HepG2 (cell line): ENCODE results near the gene RINL. TPM values are rescaled to one million over a fixed set of nuclear protein-coding genes. Genes with fewer than 3 reads are reported as not detected.

Experiments
- TOPORS ChIP-seq: sonication (generic); formaldehyde crosslinking; IDR thresholded peaks from 2 replicates; pipeline ENCODE4 v1.8.0; 2023; ENCODE audit warnings: mild to moderate bottlenecking, missing genetic modification reagents
- ZBTB38 ChIP-seq: sonication (generic); formaldehyde crosslinking; IDR thresholded peaks from 2 replicates; pipeline ENCODE4 v1.5.1; 2020; ENCODE audit warnings: mild to moderate bottlenecking, missing genetic modification reagents
- ZNF44 ChIP-seq: sonication (generic); formaldehyde crosslinking; IDR thresholded peaks from 2 replicates; pipeline ENCODE4 v1.5.1; 2020; ENCODE audit warnings: mild to moderate bottlenecking, missing genetic modification reagents
- polyA plus RNA-seq, 8 experiments: library from polyadenylated mRNA; depleted of rRNA in 3 of 8; stranded (reverse) in 7 of 8; unstranded in 1 of 8; fragments of >200 nt; fragmentation: Illumina TruSeq in 4 of 8; extraction: Trizol in 4 of 8; gene quantifications; 2 replicates each; pipeline versions ENCODE4 v1.2.1 to v1.2.3, GENCODE V29; 2011 to 2016; ENCODE audit warnings: low read depth in 4 of 8, missing spikeins in 1 of 8, mixed read lengths in 1 of 8; ENCODE audit not compliant: insufficient read depth in 1 of 8
- total RNA-seq, 5 experiments: library from RNA; depleted of rRNA; stranded (reverse); fragments of >200 nt; fragmentation: Illumina TruSeq; extraction: Trizol; gene quantifications; 2 replicates each; pipeline ENCODE4 v1.2.3, GENCODE V29; 2016; ENCODE audit warnings: low read depth in 1 of 5
- TF ChIP-seq, protein P1 (sequence below), 2 experiments: sonication (generic) in 1 of 2; formaldehyde crosslinking in 1 of 2; IDR thresholded peaks; 2 replicates each; pipeline versions ENCODE4 v1.6.1 to v1.9.0; 2014 to 2022; ENCODE audit warnings: antibody characterized with exemption in 1 of 2, borderline replicate concordance in 1 of 2, inconsistent platforms in 1 of 2, low read depth in 1 of 2, missing genetic modification reagents in 1 of 2
- TF ChIP-seq, protein P2 (sequence below): sonication (generic); formaldehyde crosslinking; IDR thresholded peaks from 2 replicates; pipeline ENCODE4 v1.4.0; 2020; ENCODE audit warnings: missing genetic modification reagents
- TF ChIP-seq, protein P3 (sequence below): sonication (generic); formaldehyde crosslinking; conservative IDR thresholded peaks from 2 replicates; pipeline ENCODE4 v1.8.0; 2022; ENCODE audit warnings: missing genetic modification reagents
- TF ChIP-seq, protein P4 (sequence below): sonication (generic); formaldehyde crosslinking; conservative IDR thresholded peaks from 2 replicates; pipeline ENCODE4 v1.8.0; 2022; ENCODE audit warnings: mild to moderate bottlenecking, moderate library complexity, missing genetic modification reagents
- TF ChIP-seq, protein P5 (sequence below): sonication (generic); formaldehyde crosslinking; conservative IDR thresholded peaks from 2 replicates; pipeline ENCODE4 v1.8.1; 2023; ENCODE audit warnings: missing genetic modification reagents
- TF ChIP-seq, protein P6 (sequence below): sonication (generic); formaldehyde crosslinking; IDR thresholded peaks from 2 replicates; pipeline ENCODE4 v1.8.0; 2022; ENCODE audit warnings: missing genetic modification reagents, mild to moderate bottlenecking, moderate library complexity, borderline replicate concordance

Gene RINL
- total and polyA plus RNA-seq, 2 of the 13 experiments (the other 11 are each of a cell fraction or from before 2014, with no cell fraction given) = 11.4 to 18.0 TPM

DNA sequence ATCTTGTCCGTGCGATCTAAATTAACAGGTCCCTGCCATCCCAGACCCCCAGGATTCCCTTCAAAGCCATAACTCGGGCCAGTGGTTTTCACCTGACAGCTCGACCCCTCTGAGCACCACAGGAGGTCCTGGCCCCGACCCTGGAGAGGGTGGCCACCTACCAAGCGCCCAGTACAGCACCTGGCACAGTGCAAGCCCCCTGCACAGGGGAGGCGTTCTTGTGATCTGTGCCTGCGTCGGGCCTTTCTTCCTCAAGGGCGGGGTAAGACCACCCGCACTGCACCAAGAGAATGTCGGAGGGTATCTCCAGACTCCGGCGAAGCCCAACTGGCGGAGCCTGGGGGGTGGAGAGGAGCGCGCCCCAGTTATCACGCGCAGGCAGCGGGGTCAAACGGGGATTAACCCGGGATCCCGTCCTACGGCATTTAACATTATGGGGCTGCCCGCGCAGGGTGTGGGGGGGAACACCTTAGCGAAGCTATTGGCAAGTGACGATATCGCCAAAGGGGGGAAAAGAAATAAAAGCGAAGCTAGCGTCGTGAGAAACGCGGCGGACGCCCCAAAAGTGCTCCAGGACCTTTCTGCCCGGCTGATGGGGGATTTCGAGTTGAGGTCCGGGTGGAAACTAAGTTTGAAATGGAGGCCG lies 27.0 kb downstream of the RINL start (continued):
- TF ChIP-seq, protein P1, sequence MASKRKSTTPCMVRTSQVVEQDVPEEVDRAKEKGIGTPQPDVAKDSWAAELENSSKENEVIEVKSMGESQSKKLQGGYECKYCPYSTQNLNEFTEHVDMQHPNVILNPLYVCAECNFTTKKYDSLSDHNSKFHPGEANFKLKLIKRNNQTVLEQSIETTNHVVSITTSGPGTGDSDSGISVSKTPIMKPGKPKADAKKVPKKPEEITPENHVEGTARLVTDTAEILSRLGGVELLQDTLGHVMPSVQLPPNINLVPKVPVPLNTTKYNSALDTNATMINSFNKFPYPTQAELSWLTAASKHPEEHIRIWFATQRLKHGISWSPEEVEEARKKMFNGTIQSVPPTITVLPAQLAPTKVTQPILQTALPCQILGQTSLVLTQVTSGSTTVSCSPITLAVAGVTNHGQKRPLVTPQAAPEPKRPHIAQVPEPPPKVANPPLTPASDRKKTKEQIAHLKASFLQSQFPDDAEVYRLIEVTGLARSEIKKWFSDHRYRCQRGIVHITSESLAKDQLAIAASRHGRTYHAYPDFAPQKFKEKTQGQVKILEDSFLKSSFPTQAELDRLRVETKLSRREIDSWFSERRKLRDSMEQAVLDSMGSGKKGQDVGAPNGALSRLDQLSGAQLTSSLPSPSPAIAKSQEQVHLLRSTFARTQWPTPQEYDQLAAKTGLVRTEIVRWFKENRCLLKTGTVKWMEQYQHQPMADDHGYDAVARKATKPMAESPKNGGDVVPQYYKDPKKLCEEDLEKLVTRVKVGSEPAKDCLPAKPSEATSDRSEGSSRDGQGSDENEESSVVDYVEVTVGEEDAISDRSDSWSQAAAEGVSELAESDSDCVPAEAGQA (IDR thresholded peaks at IDR 0.05; ENCODE audit: low read depth) = no peak
- TF ChIP-seq, protein P1 (CRISPR knock-in tag; IDR thresholded peaks at IDR 0.05; ENCODE audit: borderline replicate concordance) = no peak
- TF ChIP-seq ZBTB38 (CRISPR knock-in tag) (0 out of 2 replicates have a peak, but pooled peaks have one; percentile 57), TOPORS (CRISPR knock-in tag) (no peak), ZNF44 (CRISPR knock-in tag) (no peak)
- TF ChIP-seq, protein P2, sequence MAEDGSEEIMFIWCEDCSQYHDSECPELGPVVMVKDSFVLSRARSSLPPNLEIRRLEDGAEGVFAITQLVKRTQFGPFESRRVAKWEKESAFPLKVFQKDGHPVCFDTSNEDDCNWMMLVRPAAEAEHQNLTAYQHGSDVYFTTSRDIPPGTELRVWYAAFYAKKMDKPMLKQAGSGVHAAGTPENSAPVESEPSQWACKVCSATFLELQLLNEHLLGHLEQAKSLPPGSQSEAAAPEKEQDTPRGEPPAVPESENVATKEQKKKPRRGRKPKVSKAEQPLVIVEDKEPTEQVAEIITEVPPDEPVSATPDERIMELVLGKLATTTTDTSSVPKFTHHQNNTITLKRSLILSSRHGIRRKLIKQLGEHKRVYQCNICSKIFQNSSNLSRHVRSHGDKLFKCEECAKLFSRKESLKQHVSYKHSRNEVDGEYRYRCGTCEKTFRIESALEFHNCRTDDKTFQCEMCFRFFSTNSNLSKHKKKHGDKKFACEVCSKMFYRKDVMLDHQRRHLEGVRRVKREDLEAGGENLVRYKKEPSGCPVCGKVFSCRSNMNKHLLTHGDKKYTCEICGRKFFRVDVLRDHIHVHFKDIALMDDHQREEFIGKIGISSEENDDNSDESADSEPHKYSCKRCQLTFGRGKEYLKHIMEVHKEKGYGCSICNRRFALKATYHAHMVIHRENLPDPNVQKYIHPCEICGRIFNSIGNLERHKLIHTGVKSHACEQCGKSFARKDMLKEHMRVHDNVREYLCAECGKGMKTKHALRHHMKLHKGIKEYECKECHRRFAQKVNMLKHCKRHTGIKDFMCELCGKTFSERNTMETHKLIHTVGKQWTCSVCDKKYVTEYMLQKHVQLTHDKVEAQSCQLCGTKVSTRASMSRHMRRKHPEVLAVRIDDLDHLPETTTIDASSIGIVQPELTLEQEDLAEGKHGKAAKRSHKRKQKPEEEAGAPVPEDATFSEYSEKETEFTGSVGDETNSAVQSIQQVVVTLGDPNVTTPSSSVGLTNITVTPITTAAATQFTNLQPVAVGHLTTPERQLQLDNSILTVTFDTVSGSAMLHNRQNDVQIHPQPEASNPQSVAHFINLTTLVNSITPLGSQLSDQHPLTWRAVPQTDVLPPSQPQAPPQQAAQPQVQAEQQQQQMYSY (CRISPR knock-in tag) = no peak
- TF ChIP-seq, protein P3, sequence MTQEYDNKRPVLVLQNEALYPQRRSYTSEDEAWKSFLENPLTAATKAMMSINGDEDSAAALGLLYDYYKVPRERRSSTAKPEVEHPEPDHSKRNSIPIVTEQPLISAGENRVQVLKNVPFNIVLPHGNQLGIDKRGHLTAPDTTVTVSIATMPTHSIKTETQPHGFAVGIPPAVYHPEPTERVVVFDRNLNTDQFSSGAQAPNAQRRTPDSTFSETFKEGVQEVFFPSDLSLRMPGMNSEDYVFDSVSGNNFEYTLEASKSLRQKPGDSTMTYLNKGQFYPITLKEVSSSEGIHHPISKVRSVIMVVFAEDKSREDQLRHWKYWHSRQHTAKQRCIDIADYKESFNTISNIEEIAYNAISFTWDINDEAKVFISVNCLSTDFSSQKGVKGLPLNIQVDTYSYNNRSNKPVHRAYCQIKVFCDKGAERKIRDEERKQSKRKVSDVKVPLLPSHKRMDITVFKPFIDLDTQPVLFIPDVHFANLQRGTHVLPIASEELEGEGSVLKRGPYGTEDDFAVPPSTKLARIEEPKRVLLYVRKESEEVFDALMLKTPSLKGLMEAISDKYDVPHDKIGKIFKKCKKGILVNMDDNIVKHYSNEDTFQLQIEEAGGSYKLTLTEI (CRISPR knock-in tag) = no peak
- TF ChIP-seq, protein P4, sequence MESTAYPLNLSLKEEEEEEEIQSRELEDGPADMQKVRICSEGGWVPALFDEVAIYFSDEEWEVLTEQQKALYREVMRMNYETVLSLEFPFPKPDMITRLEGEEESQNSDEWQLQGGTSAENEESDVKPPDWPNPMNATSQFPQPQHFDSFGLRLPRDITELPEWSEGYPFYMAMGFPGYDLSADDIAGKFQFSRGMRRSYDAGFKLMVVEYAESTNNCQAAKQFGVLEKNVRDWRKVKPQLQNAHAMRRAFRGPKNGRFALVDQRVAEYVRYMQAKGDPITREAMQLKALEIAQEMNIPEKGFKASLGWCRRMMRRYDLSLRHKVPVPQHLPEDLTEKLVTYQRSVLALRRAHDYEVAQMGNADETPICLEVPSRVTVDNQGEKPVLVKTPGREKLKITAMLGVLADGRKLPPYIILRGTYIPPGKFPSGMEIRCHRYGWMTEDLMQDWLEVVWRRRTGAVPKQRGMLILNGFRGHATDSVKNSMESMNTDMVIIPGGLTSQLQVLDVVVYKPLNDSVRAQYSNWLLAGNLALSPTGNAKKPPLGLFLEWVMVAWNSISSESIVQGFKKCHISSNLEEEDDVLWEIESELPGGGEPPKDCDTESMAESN (CRISPR knock-in tag) = no peak
- TF ChIP-seq, protein P5, sequence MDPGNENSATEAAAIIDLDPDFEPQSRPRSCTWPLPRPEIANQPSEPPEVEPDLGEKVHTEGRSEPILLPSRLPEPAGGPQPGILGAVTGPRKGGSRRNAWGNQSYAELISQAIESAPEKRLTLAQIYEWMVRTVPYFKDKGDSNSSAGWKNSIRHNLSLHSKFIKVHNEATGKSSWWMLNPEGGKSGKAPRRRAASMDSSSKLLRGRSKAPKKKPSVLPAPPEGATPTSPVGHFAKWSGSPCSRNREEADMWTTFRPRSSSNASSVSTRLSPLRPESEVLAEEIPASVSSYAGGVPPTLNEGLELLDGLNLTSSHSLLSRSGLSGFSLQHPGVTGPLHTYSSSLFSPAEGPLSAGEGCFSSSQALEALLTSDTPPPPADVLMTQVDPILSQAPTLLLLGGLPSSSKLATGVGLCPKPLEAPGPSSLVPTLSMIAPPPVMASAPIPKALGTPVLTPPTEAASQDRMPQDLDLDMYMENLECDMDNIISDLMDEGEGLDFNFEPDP (CRISPR knock-in tag) = no peak
- TF ChIP-seq, protein P6, sequence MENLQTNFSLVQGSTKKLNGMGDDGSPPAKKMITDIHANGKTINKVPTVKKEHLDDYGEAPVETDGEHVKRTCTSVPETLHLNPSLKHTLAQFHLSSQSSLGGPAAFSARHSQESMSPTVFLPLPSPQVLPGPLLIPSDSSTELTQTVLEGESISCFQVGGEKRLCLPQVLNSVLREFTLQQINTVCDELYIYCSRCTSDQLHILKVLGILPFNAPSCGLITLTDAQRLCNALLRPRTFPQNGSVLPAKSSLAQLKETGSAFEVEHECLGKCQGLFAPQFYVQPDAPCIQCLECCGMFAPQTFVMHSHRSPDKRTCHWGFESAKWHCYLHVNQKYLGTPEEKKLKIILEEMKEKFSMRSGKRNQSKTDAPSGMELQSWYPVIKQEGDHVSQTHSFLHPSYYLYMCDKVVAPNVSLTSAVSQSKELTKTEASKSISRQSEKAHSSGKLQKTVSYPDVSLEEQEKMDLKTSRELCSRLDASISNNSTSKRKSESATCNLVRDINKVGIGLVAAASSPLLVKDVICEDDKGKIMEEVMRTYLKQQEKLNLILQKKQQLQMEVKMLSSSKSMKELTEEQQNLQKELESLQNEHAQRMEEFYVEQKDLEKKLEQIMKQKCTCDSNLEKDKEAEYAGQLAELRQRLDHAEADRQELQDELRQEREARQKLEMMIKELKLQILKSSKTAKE (CRISPR knock-in tag) = no peak
